SK-N-SH treated with all-trans-retinoic acid at 6 μM for 48 hours (cell line): Measurements from ENCODE around the gene PPP4R1.

Experiments used
- ATAC-seq: fragments of 200-7000 bp; cut with Tn5 transposase; 3 replicates; pipeline ENCODE4 v1.9.1; 2020; ENCODE audit warnings: mild to moderate bottlenecking, moderate library complexity
- ARNTL ChIP-seq: fragments of 450-650 bp; formaldehyde crosslinking; IDR thresholded peaks from 2 replicates; pipeline ENCODE4 v1.5.0; 2020; ENCODE audit warnings: low read depth, mild to moderate bottlenecking, moderate library complexity, borderline replicate concordance
- BACH2 ChIP-seq: fragments of 250-450 bp; sonication (Bioruptor Pico); IDR thresholded peaks from 2 replicates; pipeline ENCODE4 v1.9.0; 2021; ENCODE audit warnings: mild to moderate bottlenecking, borderline replicate concordance
- CSRNP3 ChIP-seq: fragments of 250-450 bp; sonication (Bioruptor Pico); IDR thresholded peaks from 2 replicates; pipeline ENCODE4 v1.5.1; 2021; ENCODE audit warnings: mild to moderate bottlenecking, moderate library complexity
- ESRRG ChIP-seq: fragments of 250-450 bp; sonication (Bioruptor Pico); IDR thresholded peaks from 2 replicates; pipeline ENCODE4 v1.6.1; 2021; ENCODE audit warnings: mild to moderate bottlenecking
- ISL1 ChIP-seq: fragments of 250-450 bp; sonication (Bioruptor Pico); IDR thresholded peaks from 2 replicates; pipeline ENCODE4 v2.1.2; 2022; ENCODE audit warnings: mild to moderate bottlenecking, moderate library complexity
- OSR1 ChIP-seq: fragments of 250-450 bp; sonication (Bioruptor Pico); IDR thresholded peaks from 2 replicates; pipeline ENCODE4 v1.8.0; 2022; ENCODE audit warnings: moderate library complexity, mild to moderate bottlenecking, inconsistent platforms
- PATZ1 ChIP-seq: fragments of 250-450 bp; sonication (Bioruptor Pico); IDR thresholded peaks from 2 replicates; pipeline ENCODE4 v1.8.0; 2020; ENCODE audit warnings: mild to moderate bottlenecking, moderate library complexity, borderline replicate concordance
- POU6F1 ChIP-seq: fragments of 250-450 bp; sonication (Bioruptor Pico); IDR thresholded peaks from 2 replicates; pipeline ENCODE4 v1.8.0; 2021; ENCODE audit warnings: low read depth, mild to moderate bottlenecking, moderate library complexity, borderline replicate concordance
- PPARA ChIP-seq: fragments of 250-450 bp; sonication (Bioruptor Pico); IDR thresholded peaks from 2 replicates; pipeline ENCODE4 v1.5.0; 2020; ENCODE audit warnings: mild to moderate bottlenecking, borderline replicate concordance
- RARB ChIP-seq: fragments of 250-450 bp; sonication (Bioruptor Pico); IDR thresholded peaks from 2 replicates; pipeline ENCODE4 v1.8.0; 2021; ENCODE audit warnings: mild to moderate bottlenecking, moderate library complexity
- SNAI2 ChIP-seq: fragments of 250-450 bp; sonication (Bioruptor Pico); IDR thresholded peaks from 2 replicates; pipeline ENCODE4 v1.5.0; 2020; ENCODE audit warnings: mild to moderate bottlenecking, moderate library complexity
- TOX ChIP-seq: fragments of 250-450 bp; sonication (Bioruptor Pico); IDR thresholded peaks from 2 replicates; pipeline ENCODE4 v1.8.0; 2021; ENCODE audit warnings: mild to moderate bottlenecking, moderate library complexity, borderline replicate concordance
- TSHZ2 ChIP-seq: fragments of 250-450 bp; sonication (Bioruptor Pico); IDR thresholded peaks from 2 replicates; pipeline ENCODE4 v1.5.0; 2020; ENCODE audit warnings: mild to moderate bottlenecking, moderate library complexity
- ZC3H10 ChIP-seq: fragments of 250-450 bp; sonication (Bioruptor Pico); IDR thresholded peaks from 2 replicates; pipeline ENCODE4 v1.5.1; 2021; ENCODE audit warnings: mild to moderate bottlenecking, moderate library complexity
- ZFP3 ChIP-seq: fragments of 250-450 bp; sonication (Bioruptor Pico); IDR thresholded peaks from 2 replicates; pipeline ENCODE4 v1.5.0; 2020; ENCODE audit warnings: mild to moderate bottlenecking, moderate library complexity
- ZFP30 ChIP-seq: fragments of 450-650 bp; formaldehyde crosslinking; IDR thresholded peaks from 2 replicates; pipeline ENCODE4 v1.5.0; 2022; ENCODE audit warnings: mild to moderate bottlenecking, moderate library complexity
- ZNF565 ChIP-seq: fragments of 450-650 bp; formaldehyde crosslinking; conservative IDR thresholded peaks from 2 replicates; pipeline ENCODE4 v1.5.0; 2020; ENCODE audit warnings: low read depth, mild to moderate bottlenecking, moderate library complexity
- ZNF70 ChIP-seq: fragments of 450-650 bp; formaldehyde crosslinking; IDR thresholded peaks from 2 replicates; pipeline ENCODE4 v1.5.0; 2020; ENCODE audit warnings: mild to moderate bottlenecking, moderate library complexity
- ZNF8 ChIP-seq: fragments of 450-650 bp; formaldehyde crosslinking; IDR thresholded peaks from 2 replicates; pipeline ENCODE4 v1.5.0; 2020; ENCODE audit warnings: mild to moderate bottlenecking, moderate library complexity

PPP4R1 gene

GRCh38 chr18:9574473-9575115 lies 39.8 kb downstream of the PPP4R1 start:
- ATAC-seq = no peak
- TF ChIP-seq BACH2 (CRISPR knock-in tag) (no peak), ESRRG (CRISPR knock-in tag) (no peak), ZFP3 (CRISPR knock-in tag) (no peak), PATZ1 (CRISPR knock-in tag) (no peak), PPARA (no peak), CSRNP3 (no peak), ISL1 (CRISPR knock-in tag) (no peak), ZNF565 (CRISPR knock-in tag) (no peak), SNAI2 (CRISPR knock-in tag) (no peak), RARB (CRISPR knock-in tag) (no peak), ZC3H10 (CRISPR knock-in tag) (no peak), ARNTL (no peak), TSHZ2 (CRISPR knock-in tag) (no peak), ZNF8 (CRISPR knock-in tag) (no peak)

GRCh38 chr18:9571546-9571945 lies 42.8 kb downstream of the PPP4R1 start:
- no peak for TF ChIP-seq POU6F1 (CRISPR knock-in tag)
- no peak for TF ChIP-seq ZFP30 (CRISPR knock-in tag)
- TF ChIP-seq ESRRG (CRISPR knock-in tag) = no peak
- no peak for TF ChIP-seq SNAI2 (CRISPR knock-in tag)
- TF ChIP-seq ISL1 (CRISPR knock-in tag) = no peak
- no peak for TF ChIP-seq ZNF70 (CRISPR knock-in tag)
- no peak for TF ChIP-seq ARNTL
- no peak for TF ChIP-seq BACH2 (CRISPR knock-in tag)
- no peak for TF ChIP-seq PATZ1 (CRISPR knock-in tag)
- ATAC-seq = no peak

- TF ChIP-seq ZC3H10 (CRISPR knock-in tag) (no peak), ESRRG (CRISPR knock-in tag) (no peak), TOX (CRISPR knock-in tag) (no peak), ARNTL (no peak), PPARA (no peak), CSRNP3 (no peak), OSR1 (CRISPR knock-in tag) (no peak)
- ATAC-seq = no peak
These were observed 44.1 kb downstream of the PPP4R1 start for GRCh38 chr18:9570255-9570654.
